ENCODE results near the gene APOC3. TPM values are rescaled to one million over a fixed set of nuclear protein-coding genes. Genes with fewer than 3 reads are reported as not detected.

The APOC3 gene
- total RNA-seq, 1 donor from 2014 or later, result not detected

DNA sequence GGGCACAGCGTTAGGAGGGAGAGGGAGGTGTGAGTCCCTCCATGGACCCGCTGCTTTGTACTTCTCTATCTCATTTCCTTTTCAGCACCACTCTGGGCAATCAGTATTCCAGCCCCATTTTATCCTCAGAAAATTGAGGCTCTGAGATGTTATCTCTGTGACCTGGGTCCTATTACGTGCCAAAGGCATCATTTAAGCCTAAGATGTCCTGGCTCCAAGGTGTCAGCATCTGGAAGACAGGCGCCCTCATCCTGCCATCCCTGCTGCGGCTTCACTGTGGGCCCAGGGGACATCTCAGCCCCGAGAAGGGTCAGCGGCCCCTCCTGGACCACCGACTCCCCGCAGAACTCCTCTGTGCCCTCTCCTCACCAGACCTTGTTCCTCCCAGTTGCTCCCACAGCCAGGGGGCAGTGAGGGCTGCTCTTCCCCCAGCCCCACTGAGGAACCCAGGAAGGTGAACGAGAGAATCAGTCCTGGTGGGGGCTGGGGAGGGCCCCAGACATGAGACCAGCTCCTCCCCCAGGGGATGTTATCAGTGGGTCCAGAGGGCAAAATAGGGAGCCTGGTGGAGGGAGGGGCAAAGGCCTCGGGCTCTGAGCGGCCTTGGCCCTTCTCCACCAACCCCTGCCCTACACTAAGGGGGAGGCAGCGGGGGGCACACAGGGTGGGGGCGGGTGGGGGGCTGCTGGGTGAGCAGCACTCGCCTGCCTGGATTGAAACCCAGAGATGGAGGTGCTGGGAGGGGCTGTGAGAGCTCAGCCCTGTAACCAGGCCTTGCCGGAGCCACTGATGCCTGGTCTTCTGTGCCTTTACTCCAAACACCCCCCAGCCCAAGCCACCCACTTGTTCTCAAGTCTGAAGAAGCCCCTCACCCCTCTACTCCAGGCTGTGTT, 829 bp upstream of the APOC3 start:
- intact Hi-C loops (cut with micrococcal nuclease), result no loop called here

DNA sequence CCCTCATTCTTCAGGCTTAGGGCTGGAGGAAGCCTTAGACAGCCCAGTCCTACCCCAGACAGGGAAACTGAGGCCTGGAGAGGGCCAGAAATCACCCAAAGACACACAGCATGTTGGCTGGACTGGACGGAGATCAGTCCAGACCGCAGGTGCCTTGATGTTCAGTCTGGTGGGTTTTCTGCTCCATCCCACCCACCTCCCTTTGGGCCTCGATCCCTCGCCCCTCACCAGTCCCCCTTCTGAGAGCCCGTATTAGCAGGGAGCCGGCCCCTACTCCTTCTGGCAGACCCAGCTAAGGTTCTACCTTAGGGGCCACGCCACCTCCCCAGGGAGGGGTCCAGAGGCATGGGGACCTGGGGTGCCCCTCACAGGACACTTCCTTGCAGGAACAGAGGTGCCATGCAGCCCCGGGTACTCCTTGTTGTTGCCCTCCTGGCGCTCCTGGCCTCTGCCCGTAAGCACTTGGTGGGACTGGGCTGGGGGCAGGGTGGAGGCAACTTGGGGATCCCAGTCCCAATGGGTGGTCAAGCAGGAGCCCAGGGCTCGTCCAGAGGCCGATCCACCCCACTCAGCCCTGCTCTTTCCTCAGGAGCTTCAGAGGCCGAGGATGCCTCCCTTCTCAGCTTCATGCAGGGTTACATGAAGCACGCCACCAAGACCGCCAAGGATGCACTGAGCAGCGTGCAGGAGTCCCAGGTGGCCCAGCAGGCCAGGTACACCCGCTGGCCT, 641 bp downstream of the APOC3 start:
- intact Hi-C loops (cut with micrococcal nuclease), result no loop called here

DNA sequence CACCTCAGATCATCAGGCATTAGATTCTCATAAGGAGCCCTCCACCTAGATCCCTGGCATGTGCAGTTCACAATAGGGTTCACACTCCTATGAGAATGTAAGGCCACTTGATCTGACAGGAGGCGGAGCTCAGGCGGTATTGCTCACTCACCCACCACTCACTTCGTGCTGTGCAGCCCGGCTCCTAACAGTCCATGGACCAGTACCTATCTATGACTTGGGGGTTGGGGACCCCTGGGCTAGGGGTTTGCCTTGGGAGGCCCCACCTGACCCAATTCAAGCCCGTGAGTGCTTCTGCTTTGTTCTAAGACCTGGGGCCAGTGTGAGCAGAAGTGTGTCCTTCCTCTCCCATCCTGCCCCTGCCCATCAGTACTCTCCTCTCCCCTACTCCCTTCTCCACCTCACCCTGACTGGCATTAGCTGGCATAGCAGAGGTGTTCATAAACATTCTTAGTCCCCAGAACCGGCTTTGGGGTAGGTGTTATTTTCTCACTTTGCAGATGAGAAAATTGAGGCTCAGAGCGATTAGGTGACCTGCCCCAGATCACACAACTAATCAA, 2.2 kb downstream of the APOC3 start:
- intact Hi-C loops (cut with micrococcal nuclease), result no loop called here

- intact Hi-C loops (cut with micrococcal nuclease), result no loop called here
Observed at GRCh38 chr11:116832350-116833290, 2.9 kb downstream of the APOC3 start.

DNA sequence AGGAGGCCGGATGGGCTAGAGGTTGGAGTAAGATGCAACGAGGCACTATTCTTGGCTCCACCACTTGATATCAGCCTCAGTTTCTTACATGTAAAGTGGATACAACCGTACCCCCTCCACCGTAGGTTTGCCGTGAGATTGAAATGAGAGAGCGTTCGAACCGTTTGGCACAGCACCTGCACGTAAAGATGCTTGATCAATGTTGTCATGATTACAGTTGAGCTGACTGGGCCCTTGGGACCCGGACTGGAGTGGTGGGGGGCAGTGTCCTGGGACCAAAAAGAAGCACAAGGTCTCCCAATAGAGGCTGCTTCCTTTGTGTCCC, 3.7 kb downstream of the APOC3 start:
- intact Hi-C loops (cut with micrococcal nuclease), result no loop called here

DNA sequence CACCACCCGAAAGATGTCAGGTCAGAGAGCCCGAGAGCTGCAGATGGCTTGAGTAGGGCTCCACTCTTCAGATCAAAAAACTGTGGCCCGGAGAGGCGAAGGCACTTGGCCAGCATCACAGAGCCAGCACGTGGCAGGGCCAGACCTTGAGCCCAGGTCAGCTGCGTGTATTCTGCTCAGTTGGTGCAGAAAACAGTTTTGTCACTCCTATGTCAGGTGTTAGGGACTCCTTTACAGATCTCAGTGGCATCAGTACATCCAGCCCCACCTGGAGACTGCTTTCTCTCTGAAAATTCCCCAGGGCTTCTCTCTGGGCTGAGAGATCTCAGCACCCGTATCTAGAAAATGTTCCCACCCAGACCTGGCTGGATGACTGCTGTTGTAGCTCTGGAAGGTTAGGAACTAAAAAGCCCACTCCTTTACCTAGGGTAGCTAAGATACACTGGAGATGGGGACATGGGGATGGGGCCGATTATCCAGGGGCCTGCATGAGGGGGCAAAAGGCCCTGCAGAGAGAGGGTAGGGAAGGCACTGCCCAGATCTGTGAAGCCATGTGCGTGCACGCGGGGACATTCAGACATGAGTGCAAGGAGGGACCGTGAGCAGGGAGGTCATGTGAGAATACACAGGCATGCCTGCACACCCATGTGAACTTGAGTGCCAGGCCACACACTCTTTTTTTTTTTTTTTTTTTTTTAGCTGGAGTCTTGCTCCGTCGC, 4.3 kb downstream of the APOC3 start:
- intact Hi-C loops (cut with micrococcal nuclease), result no loop called here

GRCh38 chr11:116834535-116835041, 4.9 kb downstream of the APOC3 start:
- intact Hi-C loops (cut with micrococcal nuclease), result loop anchor here (5.0 kb wide), 1 partner anchor 263 kb away; the partner anchor contains the start of gene SIK3

DNA sequence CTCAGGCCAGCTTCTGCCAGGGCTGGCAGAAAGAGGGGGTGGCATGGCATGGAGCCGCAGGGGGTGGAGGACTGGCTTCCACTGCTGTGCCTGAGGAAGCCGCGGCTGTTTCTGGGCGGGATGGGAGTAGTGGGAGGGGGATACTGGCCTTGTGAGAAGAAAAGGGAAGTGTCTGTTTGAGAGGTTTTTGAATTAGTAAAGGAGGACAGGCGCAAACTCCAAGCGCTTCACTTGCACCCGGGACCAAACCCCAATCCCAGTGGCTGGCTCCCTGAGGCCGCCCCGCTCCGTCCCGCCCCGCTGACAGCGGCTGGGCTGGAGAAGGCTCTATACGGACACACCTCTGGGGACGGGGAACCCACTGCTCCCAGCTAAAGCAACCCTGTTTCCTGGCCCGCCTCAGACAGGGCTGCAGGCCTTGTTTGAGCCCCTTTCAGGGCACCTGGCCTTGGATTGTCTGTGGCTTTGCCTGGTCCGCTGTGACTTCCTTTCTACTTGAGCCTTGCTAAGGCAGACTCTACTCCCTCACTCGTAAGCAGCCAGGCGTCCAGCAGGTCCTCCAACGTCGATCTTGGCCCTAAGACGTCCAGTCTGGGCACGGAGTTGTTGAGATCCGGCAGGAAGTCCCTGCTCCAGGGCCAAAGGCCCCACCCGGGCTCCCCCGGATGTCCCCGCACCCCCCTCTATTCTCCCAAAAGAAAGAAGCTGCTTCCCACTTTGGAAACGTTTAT, 5.5 kb downstream of the APOC3 start:
- intact Hi-C loops (cut with micrococcal nuclease), result loop anchor here (5.0 kb wide), 1 partner anchor 262 kb away; the partner anchor contains the start of gene SIK3

DNA sequence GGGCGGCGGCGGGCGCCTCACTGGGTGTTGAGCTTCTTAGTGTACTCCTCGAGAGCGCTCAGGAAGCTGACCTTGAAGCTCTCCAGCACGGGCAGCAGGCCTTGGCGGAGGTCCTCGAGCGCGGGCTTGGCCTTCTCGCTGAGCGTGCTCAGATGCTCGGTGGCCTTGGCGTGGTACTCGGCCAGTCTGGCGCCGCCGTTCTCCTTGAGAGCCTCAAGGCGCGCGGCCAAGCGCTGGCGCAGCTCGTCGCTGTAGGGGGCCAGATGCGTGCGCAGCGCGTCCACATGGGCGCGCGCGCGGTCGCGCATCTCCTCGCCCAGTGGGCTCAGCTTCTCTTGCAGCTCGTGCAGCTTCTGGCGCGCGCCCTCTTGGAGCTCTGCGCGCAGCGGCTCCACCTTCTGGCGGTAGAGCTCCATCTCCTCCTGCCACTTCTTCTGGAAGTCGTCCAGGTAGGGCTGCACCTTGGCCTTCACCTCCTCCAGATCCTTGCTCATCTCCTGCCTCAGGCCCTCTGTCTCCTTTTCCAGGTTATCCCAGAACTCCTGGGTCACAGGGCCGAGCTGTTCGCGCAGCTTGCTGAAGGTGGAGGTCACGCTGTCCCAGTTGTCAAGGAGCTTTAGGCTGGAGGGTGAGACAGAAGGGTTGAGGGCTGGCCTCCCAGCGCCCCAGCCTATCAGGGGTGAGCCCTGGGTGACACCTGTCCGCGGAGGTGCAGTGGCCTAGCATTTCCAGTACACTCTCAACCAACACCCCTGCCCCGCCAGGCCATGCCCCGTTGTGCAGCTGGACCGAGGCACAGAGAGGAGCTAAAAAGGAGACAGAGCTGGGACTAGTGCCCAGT, 6.3 kb downstream of the APOC3 start:
- intact Hi-C loops (cut with micrococcal nuclease), result loop anchor here (1.0 to 5.0 kb wide), 3 partner anchors 17 to 261 kb away; partner anchors contain the start of genes APOA5 and SIK3

- intact Hi-C loops (cut with micrococcal nuclease), result loop anchor here (1.0 to 5.0 kb wide), 3 partner anchors 16 to 261 kb away; partner anchors contain the start of genes APOA5 and SIK3
Observed at GRCh38 chr11:116836632-116836991, 6.9 kb downstream of the APOC3 start.

DNA sequence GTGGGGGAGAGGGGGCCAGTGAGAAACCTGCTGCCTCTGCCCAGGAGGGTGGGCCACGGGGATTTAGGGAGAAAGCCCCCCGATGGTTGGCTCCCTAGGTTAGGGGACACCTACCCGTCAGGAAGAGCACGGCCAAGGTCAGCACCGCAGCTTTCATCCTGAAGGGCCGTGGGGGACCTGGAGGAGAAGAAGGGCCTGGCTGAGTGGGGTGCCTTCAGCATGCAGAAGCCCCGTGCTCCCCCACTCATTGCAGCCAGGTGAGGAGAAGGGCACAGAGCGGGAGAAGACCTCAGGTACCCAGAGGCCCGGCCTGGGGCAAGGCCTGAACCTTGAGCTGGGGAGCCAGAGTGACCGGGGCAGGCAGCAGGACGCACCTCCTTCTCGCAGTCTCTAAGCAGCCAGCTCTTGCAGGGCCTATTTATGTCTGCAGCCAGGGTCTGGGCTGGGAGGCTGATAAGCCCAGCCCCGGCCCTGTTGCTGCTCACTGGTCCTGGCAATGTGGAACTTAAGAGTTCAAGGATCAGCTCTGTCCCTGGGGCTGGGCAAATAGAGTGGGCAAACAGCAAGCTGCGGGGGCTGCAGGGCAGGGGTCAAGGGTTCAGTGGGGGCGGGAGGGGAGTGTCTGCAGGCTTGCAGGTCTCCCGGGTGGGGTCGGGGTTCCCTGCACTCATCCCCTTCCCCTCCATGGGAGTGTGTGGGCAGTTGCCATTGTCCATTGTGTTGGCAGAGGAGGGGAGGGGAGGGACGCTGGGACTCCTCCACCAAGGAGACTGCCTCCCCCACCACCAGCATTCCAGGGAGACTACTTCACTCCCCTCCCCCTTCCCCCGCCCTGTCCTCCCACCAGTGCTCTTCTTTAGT, 7.8 kb downstream of the APOC3 start, which contains the start of gene APOA1:
APOA1 (minus strand) TSS at position 392 of the 861 bp plus-strand sequence; CDS start at position 157, 235 bp downstream.
- intact Hi-C loops (cut with micrococcal nuclease), result loop anchor here (2.0 to 5.0 kb wide), 2 partner anchors 15 to 260 kb away; partner anchors contain the start of gene SIK3

- intact Hi-C loops (cut with micrococcal nuclease), result loop anchor here (5.0 kb wide), 1 partner anchor 259 kb away; the partner anchor contains the start of gene SIK3
Observed at GRCh38 chr11:116838321-116839084, 8.8 kb downstream of the APOC3 start.

GRCh38 chr11:116840224-116840745, 10.6 kb downstream of the APOC3 start:
- intact Hi-C loops (cut with micrococcal nuclease), result no loop called here

GRCh38 chr11:116840746-116841296, 11.1 kb downstream of the APOC3 start:
- intact Hi-C loops (cut with micrococcal nuclease), result no loop called here

DNA sequence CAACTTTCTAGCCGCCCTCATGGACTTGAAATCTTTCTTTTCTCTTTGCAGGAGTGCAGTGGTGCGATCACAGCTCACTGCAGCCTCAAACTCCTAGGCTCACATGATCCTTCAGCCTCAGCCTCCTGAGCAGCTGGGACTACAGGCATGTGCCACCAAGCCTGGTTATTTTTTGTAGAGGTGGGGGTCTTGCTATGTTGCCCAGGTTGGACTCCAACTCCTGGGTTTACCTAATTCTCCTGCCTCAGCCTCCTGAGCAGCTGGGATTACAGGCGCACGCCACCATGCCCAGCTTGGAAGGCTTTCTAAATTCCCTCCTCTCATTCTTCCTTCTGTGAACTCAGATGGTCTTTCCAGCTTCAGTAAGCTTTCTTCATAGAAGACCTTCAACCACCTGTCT, 12.4 kb downstream of the APOC3 start:
- intact Hi-C loops (cut with micrococcal nuclease), result no loop called here

- intact Hi-C loops (cut with micrococcal nuclease), result no loop called here
Observed at GRCh38 chr11:116842909-116843308, 13.2 kb downstream of the APOC3 start.

All from T-helper 2 cell treated with Interferon-gamma antibody and Interleukin-4, amounts not matched to agents 100 ng/mL and 5 ng/mL, for 36 hours (primary cell).